AML-193 (cell line): ENCODE data around the gene ARHGEF17.

Source experiments
- DNase-seq, 2 experiments: peaks; one replicate each; lab custom pipeline; 2025; lab: John Stamatoyannopoulos, UW

ARHGEF17 gene

DNA sequence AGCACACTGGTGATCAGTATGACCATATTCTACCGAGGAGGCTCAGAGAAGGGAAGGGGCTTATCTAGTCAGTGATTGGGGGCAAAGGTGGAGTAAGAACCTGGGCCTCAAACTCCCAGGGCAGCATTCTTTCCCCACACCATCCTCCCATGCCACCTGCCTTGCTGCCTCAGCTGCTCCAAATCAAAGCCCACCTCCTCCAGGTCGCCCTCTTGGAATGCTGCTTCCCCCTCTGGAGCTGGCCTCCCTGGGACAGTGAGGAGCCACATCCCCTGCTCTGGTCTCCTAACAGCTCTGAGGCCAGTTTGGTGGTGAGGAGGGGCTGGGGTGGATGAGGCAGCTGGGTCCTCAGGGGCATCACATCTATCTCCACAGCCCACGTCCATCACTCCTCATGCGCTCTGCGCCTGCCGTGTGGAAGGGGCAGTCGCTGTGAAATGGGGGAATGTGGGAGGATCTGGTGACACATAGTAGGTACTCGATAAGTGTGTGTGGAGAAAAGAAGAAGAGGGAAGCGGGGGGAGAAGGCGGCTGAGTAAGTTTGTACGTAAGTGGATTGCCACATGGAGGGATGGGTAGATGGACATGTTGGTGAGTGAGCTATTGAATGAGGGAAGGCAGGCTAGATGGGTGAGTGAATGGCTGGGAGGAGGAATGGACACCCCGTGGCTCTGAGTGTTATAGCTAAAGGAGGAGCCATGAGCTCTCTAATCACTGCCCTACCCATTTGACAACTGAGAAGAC is 16.1 kb upstream of the ARHGEF17 start:
- DNase-seq: no peak

GRCh38 chr11:73292525-73292894 is 15.6 kb upstream of the ARHGEF17 start:
- DNase-seq: no peak

DNA sequence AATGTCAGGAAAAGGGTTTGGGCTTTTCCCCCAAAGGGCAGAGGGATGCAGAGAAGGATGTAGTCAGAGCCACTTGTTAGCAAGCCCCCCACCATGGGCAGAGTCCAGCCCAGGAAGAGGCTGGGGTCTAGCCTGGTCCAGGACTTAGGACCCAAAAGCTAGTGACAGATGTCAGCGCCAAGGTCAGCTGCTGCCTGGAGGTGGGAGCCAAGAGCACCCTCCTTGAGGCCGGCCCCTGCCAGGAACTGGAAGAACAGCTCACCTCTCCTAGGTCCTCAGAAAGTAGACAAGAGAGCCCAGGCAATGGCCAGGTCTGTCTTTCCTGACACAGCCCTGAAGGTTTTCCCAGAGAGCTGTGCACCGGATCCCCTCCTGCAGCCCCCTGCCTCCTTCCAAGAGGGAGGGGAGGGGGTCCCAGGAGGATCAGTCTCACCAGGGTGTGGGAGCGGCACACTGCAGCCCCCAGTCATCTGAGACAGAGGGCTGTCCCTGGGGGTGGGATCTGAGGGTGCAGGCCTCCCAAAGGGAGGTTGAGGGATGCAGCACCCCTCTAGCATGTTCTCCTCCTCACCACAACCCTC is 14.6 kb upstream of the ARHGEF17 start:
- DNase-seq: no peak

DNA sequence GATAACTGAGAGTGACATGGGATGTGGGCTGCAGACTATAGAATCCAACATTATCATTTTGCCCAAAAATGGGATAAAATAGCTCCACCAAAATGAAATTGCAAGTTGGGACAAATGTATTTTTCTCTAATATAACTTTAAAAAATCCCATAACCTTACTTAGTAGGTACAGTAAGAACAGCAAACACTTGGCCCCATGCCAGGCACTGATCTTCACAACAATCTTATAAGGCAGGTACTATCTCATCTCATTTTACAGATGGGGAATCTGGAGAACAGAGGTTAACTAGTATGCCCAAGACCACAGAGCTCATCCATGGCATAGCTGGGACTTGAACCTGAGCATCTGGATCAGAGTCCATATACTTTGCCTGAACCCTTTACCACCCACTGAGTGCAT is 13.5 kb upstream of the ARHGEF17 start:
- DNase-seq: no peak

DNA sequence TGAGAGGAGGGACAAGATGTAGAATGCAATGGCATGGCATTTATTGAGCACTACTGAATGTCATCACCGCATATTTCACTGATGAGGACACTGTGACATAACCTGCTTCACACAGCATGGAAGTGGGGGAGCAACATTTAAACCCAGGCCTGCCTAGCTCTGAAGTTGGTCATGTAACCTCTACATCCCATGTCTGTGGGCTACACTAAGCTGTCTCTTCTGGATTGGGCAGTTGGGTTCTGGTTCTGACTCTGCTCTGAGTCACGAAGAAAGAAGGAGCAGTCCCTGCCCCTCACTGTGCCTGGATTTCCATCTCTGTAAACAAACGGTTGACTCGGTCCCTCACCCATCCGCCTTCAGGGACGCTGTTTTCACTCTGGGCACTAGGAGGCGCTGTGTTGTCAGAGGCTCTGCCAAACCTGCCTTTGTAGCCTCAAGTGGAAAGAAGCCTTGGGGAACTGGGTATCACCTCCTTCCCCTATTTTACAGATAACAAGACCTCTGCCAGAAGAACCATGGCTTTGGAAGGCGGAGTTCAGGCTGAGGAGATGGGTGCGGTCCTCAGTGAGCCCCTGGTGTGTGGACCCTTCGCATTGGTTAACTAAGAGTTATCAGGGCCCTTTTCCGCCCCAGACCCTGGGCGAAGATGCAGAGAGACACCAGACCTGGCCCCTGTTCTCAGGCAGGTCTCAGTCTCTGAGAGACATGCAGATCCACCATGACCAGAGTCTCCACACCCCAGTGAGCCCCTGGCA is 12.7 kb upstream of the ARHGEF17 start:
- DNase-seq: peak; percentile 81

DNA sequence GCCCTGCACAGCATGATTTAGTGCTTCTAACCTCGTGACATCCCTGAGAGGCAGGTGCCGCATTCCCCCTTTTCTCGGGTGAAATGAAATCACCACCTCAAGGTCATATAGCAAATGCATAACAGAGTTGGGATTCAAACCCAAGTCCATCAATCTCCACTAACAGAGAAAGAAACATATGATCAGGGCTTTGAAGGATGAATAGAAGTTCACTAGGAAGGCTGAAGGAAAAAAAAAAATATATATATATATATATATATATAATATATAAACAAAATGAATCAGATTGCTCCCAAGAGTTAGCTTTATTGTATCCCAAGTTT is 12.1 kb upstream of the ARHGEF17 start:
- DNase-seq: no peak

DNA sequence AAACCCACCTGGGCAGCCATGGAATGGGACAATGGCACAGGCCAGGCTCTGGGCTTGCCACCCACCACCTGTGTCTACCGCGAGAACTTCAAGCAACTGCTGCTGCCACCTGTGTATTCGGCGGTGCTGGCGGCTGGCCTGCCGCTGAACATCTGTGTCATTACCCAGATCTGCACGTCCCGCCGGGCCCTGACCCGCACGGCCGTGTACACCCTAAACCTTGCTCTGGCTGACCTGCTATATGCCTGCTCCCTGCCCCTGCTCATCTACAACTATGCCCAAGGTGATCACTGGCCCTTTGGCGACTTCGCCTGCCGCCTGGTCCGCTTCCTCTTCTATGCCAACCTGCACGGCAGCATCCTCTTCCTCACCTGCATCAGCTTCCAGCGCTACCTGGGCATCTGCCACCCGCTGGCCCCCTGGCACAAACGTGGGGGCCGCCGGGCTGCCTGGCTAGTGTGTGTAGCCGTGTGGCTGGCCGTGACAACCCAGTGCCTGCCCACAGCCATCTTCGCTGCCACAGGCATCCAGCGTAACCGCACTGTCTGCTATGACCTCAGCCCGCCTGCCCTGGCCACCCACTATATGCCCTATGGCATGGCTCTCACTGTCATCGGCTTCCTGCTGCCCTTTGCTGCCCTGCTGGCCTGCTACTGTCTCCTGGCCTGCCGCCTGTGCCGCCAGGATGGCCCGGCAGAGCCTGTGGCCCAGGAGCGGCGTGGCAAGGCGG is 11.4 kb upstream of the ARHGEF17 start:
- DNase-seq: no peak

DNA sequence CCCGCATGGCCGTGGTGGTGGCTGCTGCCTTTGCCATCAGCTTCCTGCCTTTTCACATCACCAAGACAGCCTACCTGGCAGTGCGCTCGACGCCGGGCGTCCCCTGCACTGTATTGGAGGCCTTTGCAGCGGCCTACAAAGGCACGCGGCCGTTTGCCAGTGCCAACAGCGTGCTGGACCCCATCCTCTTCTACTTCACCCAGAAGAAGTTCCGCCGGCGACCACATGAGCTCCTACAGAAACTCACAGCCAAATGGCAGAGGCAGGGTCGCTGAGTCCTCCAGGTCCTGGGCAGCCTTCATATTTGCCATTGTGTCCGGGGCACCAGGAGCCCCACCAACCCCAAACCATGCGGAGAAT is 10.9 kb upstream of the ARHGEF17 start:
- DNase-seq: no peak

- no peak for DNase-seq
These were observed 10.4 kb upstream of the ARHGEF17 start for GRCh38 chr11:73297702-73298101.

GRCh38 chr11:73298233-73298632 is 9.8 kb upstream of the ARHGEF17 start:
- DNase-seq: no peak

DNA sequence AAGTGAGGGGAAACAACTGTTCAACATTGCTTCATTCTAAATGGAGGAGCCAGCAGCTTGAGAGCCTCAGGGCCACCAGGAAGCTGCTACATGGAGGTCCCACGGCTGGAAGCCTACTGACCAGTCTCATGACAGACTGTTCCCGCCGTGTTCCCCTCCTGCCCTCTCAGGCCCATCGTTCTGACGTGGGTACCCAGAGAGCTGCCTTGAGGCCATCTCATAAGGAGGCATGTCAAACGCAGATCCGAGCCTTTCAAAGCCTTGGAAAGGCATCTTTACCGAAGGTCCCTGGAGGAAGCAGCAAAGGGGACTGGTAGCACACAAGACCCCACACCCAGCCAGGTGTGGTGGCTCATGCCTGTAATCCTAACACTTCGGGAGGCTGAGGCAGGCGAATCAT is 8.3 kb upstream of the ARHGEF17 start:
- no peak for DNase-seq

GRCh38 chr11:73306069-73306841 is 1.8 kb upstream of the ARHGEF17 start:
- no peak for DNase-seq

- no peak for DNase-seq
These were observed 1.1 kb upstream of the ARHGEF17 start for GRCh38 chr11:73306977-73307322.

- peak; percentile 96 to 97 for DNase-seq
These were observed 613 bp upstream of the ARHGEF17 start for GRCh38 chr11:73307323-73308002.

GRCh38 chr11:73308961-73309919 is 1.2 kb downstream of the ARHGEF17 start:
- peak; percentile 67 to 78 for DNase-seq

GRCh38 chr11:73310076-73310475 is 2.0 kb downstream of the ARHGEF17 start:
- DNase-seq: no peak

DNA sequence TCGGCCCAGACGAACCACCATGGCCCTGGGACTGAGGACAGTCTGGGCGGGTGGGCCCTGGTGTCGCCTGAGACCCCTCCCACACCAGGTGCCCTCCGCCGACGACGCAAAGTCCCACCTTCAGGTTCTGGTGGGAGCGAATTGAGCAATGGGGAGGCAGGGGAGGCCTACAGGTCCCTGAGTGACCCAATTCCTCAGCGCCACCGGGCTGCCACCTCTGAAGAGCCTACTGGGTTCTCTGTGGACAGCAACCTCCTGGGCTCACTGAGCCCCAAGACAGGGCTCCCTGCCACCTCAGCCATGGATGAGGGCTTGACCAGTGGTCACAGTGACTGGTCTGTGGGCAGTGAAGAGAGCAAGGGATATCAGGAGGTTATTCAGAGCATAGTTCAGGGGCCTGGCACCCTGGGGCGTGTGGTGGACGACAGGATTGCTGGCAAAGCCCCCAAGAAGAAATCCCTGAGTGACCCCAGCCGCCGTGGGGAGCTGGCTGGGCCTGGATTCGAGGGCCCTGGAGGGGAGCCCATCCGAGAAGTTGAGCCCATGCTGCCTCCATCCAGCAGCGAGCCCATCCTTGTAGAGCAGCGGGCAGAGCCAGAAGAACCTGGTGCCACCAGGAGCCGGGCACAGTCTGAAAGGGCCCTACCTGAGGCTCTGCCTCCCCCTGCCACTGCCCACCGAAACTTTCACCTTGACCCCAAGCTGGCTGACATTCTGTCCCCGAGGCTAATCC is 2.8 kb downstream of the ARHGEF17 start:
- DNase-seq: no peak

DNA sequence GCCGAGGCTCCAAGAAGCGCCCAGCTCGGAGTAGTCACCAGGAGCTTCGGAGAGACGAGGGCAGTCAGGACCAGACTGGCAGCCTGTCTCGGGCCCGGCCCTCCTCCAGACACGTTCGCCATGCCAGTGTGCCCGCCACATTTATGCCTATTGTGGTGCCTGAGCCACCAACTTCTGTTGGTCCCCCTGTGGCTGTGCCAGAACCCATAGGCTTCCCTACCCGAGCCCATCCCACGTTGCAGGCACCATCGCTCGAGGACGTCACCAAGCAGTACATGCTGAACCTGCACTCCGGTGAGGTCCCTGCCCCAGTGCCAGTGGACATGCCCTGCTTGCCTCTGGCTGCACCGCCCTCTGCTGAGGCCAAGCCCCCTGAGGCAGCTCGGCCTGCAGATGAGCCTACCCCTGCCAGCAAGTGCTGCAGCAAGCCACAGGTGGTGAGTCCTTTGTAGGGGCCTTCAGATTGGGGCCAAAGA is 3.4 kb downstream of the ARHGEF17 start:
- no peak for DNase-seq

DNA sequence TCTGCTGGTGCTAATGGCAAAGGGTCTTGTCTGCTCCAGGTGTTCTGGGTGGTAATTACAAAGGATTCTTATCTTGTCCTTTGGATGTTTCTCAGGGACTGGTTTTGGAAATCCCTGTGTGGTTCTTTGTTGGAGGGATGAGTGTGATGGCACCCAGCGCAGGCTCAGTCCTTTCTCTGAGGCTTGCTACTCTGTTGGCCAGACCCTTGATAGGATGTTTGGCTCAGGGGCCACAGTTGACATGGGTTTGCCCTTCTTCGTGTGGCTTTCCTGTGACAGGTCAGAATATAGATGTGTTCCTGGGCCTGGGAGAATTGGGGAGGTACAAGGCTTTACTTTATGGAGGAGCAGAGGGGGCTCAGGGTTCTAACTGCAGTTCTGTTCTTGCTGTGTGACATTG is 4.0 kb downstream of the ARHGEF17 start:
- DNase-seq: no peak
